GM12891 (cell line): ENCODE data around the gene FXYD3.

Experiments used
- PAX5 ChIP-seq: IDR thresholded peaks from 2 replicates; pipeline ENCODE4 v1.6.1; 2011; ENCODE audit warnings: low read length, moderate library complexity, mild to moderate bottlenecking; ENCODE audit not compliant: insufficient read depth, severe bottlenecking
- POLR2A ChIP-seq: IDR thresholded peaks from 2 replicates; pipeline ENCODE4 v1.6.1; 2011; ENCODE audit warnings: low read depth, low read length, control low read depth
- POLR2AphosphoS5 ChIP-seq: IDR thresholded peaks from 2 replicates; pipeline ENCODE4 v1.6.1; 2011; ENCODE audit warnings: low read depth, low read length, control low read depth
- POU2F2 ChIP-seq: IDR thresholded peaks from 2 replicates; pipeline ENCODE4 v1.6.1; 2011; ENCODE audit warnings: low read depth, mild to moderate bottlenecking, control low read depth, low read length, moderate library complexity

DNA sequence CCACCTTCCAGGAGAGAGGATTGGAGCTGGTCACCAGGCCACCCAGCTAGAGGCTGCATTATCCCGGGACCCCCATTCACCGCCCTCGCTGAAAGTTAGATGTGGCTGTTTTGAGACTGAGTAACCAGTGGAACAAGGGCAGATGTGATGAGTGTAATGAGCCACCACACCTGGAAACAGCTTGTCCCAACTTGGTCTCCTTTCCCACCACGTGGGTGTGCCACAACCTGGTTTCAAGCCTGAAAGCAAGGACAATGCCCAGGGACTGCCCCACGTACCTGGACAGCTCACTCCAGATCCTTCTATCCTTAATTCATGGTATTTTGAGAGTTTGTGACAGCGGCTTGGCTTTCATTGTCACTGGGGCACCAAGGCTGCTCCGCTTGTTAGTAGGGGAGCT, 12.2 kb downstream of the FXYD3 start:
- TF ChIP-seq PAX5, result no peak
- TF ChIP-seq POLR2AphosphoS5, result no peak
- no peak for TF ChIP-seq POLR2A
- no peak for TF ChIP-seq POU2F2
